ENCODE measurements around the gene RETREG1. TPM values are rescaled to one million over a fixed set of nuclear protein-coding genes. Genes with fewer than 3 reads are reported as not detected.

The RETREG1 gene
- total RNA-seq, 1 donor from 2014 or later: 3.0 TPM

DNA sequence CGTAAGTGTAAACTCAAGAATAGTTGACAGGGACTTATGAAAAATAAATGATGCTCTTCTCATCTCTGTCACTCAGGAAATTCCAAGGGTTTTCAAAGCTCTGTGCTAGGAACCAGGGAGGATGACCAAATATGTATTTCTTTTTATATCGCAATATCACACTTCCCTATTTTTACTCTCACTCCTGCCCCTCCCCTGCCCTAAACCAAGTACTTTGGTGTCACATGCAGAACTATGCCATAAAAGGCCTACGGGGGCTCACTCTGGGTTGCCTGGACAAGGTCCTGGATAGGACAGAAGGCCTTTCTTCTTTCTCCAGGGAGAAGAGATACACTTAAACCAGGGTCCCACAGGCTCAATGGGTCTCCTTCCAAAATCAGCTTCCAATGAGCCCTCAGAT, 8.3 kb upstream of the RETREG1 start:
- no peaks in the 10 kb centered on the region for H3K9me3 Mint-ChIP-seq
- H3K27ac Mint-ChIP-seq: no peak overlapping the region

DNA sequence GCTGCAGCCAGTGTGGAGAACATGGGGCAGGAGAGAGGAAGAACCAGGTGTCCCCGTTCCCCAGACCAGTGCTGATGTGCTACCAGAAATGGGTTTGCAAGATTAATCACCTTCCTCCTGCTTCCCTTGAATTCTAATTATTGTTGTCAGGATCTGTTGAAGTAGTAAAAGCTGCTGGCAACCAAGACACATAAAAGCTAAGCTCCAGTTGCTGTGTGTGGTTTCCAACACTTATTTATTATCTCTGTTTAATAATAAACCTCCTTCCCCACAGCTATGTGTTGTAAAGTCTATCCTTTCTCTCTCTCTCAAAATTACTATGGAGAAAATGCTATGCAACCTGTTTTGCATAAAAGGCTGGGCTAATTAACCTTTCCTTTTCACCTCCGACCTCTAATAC, 2.3 kb upstream of the RETREG1 start:
- TF ChIP-seq EZH2phosphoT487 (IDR thresholded peaks at IDR 0.05) (no peak), EZH2 (IDR thresholded peaks at IDR 0.05) (no peak)
- TF ChIP-seq, protein P1, sequence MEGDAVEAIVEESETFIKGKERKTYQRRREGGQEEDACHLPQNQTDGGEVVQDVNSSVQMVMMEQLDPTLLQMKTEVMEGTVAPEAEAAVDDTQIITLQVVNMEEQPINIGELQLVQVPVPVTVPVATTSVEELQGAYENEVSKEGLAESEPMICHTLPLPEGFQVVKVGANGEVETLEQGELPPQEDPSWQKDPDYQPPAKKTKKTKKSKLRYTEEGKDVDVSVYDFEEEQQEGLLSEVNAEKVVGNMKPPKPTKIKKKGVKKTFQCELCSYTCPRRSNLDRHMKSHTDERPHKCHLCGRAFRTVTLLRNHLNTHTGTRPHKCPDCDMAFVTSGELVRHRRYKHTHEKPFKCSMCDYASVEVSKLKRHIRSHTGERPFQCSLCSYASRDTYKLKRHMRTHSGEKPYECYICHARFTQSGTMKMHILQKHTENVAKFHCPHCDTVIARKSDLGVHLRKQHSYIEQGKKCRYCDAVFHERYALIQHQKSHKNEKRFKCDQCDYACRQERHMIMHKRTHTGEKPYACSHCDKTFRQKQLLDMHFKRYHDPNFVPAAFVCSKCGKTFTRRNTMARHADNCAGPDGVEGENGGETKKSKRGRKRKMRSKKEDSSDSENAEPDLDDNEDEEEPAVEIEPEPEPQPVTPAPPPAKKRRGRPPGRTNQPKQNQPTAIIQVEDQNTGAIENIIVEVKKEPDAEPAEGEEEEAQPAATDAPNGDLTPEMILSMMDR (IDR thresholded peaks at IDR 0.05): no peak
- Mint-ChIP-seq H3K4me3 (no peak overlapping the region), H3K27ac (no peak overlapping the region), H3K4me1 (peaks cover 11% of the 10 kb centered on the region), H3K27me3 (ENCODE audit: insufficient read depth, low read depth) (peaks cover 21% of the 10 kb centered on the region), H3K36me3 (no peaks in the 10 kb centered on the region), H3K9me3 (no peaks in the 10 kb centered on the region)
- no peak overlapping the region for H2AFZ ChIP-seq (replicated peaks)
- H3K9me3 ChIP-seq (ENCODE audit: low read depth): no peaks in the 10 kb centered on the region
- no peaks in the 10 kb centered on the region for H3K79me2 ChIP-seq (ENCODE audit: low read depth)
- H3K9ac ChIP-seq: no peak overlapping the region
- no peaks in the 10 kb centered on the region for H4K20me1 ChIP-seq (ENCODE audit: low read depth)
- no peak for DNase-seq (ENCODE audit: low spot score)
- H3K27me3 ChIP-seq: peaks cover 53% of the 10 kb centered on the region
- H3F3A ChIP-seq (ENCODE audit: low read depth): peaks cover 4% of the 10 kb centered on the region
- H3K4me2 ChIP-seq: no peak overlapping the region
- no peak overlapping the region for H3K27ac ChIP-seq
- no peak overlapping the region for H3K4me3 ChIP-seq
- H3K36me3 ChIP-seq: no peaks in the 10 kb centered on the region
- peaks cover 13% of the 10 kb centered on the region for H3K4me1 ChIP-seq

More for the DNA sequence above, 8.3 kb upstream of the RETREG1 start:
- no peak overlapping the region for H3K4me2 ChIP-seq
- Mint-ChIP-seq H3K27me3 (ENCODE audit: insufficient read depth, low read depth) (peaks cover 8% of the 10 kb centered on the region), H3K4me1 (no peaks in the 10 kb centered on the region), H3K36me3 (no peaks in the 10 kb centered on the region), H3K4me3 (no peak overlapping the region)
- no peaks in the 10 kb centered on the region for H3K79me2 ChIP-seq (ENCODE audit: low read depth)
- H3K9me3 ChIP-seq (ENCODE audit: low read depth): no peaks in the 10 kb centered on the region
- no peak overlapping the region for H2AFZ ChIP-seq (replicated peaks)
- H3K36me3 ChIP-seq: no peaks in the 10 kb centered on the region
- no peak overlapping the region for H3K4me3 ChIP-seq
- H3K4me1 ChIP-seq: no peaks in the 10 kb centered on the region
- no peak for DNase-seq (ENCODE audit: low spot score)
- no peaks in the 10 kb centered on the region for H3F3A ChIP-seq (ENCODE audit: low read depth)
- TF ChIP-seq, protein P1 (IDR thresholded peaks at IDR 0.05): no peak
- TF ChIP-seq EZH2 (IDR thresholded peaks at IDR 0.05) (no peak), EZH2phosphoT487 (IDR thresholded peaks at IDR 0.05) (no peak)
- no peak overlapping the region for H3K27ac ChIP-seq
- H3K27me3 ChIP-seq: no peaks in the 10 kb centered on the region
- H4K20me1 ChIP-seq (ENCODE audit: low read depth): no peaks in the 10 kb centered on the region
- H3K9ac ChIP-seq: no peak overlapping the region

GRCh38 chr5:16618138-16618897, 1.5 kb upstream of the RETREG1 start:
- H3K27me3 ChIP-seq: peaks cover 54% of the 10 kb centered on the region
- Mint-ChIP-seq H3K9me3 (no peaks in the 10 kb centered on the region), H3K36me3 (no peaks in the 10 kb centered on the region), H3K27ac (no peak overlapping the region), H3K27me3 (ENCODE audit: insufficient read depth, low read depth) (peaks cover 21% of the 10 kb centered on the region), H3K4me1 (peaks cover 11% of the 10 kb centered on the region), H3K4me3 (no peak overlapping the region)
- no peak overlapping the region for H3K4me3 ChIP-seq
- DNase-seq (ENCODE audit: low spot score): peak; percentile 8
- H3K27ac ChIP-seq: no peak overlapping the region
- TF ChIP-seq EZH2phosphoT487 (IDR thresholded peaks at IDR 0.05) (no peak), EZH2 (IDR thresholded peaks at IDR 0.05) (no peak)
- TF ChIP-seq, protein P1 (IDR thresholded peaks at IDR 0.05): no peak
- H4K20me1 ChIP-seq (ENCODE audit: low read depth): no peaks in the 10 kb centered on the region
- H3K9me3 ChIP-seq (ENCODE audit: low read depth): no peaks in the 10 kb centered on the region
- no peak overlapping the region for H3K9ac ChIP-seq
- H3K36me3 ChIP-seq: no peaks in the 10 kb centered on the region
- H2AFZ ChIP-seq (replicated peaks): no peak overlapping the region
- peaks cover 13% of the 10 kb centered on the region for H3K4me1 ChIP-seq
- no peaks in the 10 kb centered on the region for H3K79me2 ChIP-seq (ENCODE audit: low read depth)
- peaks cover 4% of the 10 kb centered on the region for H3F3A ChIP-seq (ENCODE audit: low read depth)
- no peak overlapping the region for H3K4me2 ChIP-seq

All from neural progenitor cell (in vitro differentiated cells).